HepG2 (cell line): ENCODE results near the gene SRD5A3. TPM values are rescaled to one million over a fixed set of nuclear protein-coding genes. Genes with fewer than 3 reads are reported as not detected.

ENCODE experiments used
- BHLHE40 ChIP-seq: IDR thresholded peaks from 2 replicates; pipeline ENCODE4 v1.6.1; 2011; ENCODE audit warnings: low read length, improper control_type of control experiment
- KAT2B ChIP-seq: fragments of 150-350 bp; IDR thresholded peaks from 2 replicates; pipeline ENCODE4 v1.6.1; 2014; ENCODE audit warnings: low read depth, low read length, borderline replicate concordance
- SP5 ChIP-seq: IDR thresholded peaks from 2 replicates; pipeline ENCODE4 v1.6.1; 2016; ENCODE audit warnings: low read depth, borderline replicate concordance
- TBP ChIP-seq: sonication (generic); formaldehyde crosslinking; IDR thresholded peaks from 2 replicates; pipeline ENCODE4 v1.5.0; 2020; ENCODE audit warnings: missing genetic modification reagents
- ZNF317 ChIP-seq: sonication (generic); formaldehyde crosslinking; IDR thresholded peaks from 2 replicates; pipeline ENCODE4 v1.5.0; 2020; ENCODE audit warnings: mild to moderate bottlenecking, missing genetic modification reagents
- ZNF33B ChIP-seq: sonication (generic); formaldehyde crosslinking; IDR thresholded peaks from 2 replicates; pipeline ENCODE4 v1.5.1; 2020; ENCODE audit warnings: mild to moderate bottlenecking, missing genetic modification reagents
- ZNF432 ChIP-seq: sonication (generic); formaldehyde crosslinking; IDR thresholded peaks from 2 replicates; pipeline ENCODE4 v1.5.0; 2020; ENCODE audit warnings: missing genetic modification reagents, mild to moderate bottlenecking, borderline replicate concordance
- ZNF501 ChIP-seq: sonication (generic); formaldehyde crosslinking; IDR thresholded peaks from 2 replicates; pipeline ENCODE4 v1.5.1; 2020; ENCODE audit warnings: mild to moderate bottlenecking, moderate library complexity, missing genetic modification reagents
- polyA plus RNA-seq, 8 experiments: library from polyadenylated mRNA; depleted of rRNA in 3 of 8; stranded (reverse) in 7 of 8; unstranded in 1 of 8; fragments of >200 nt; fragmentation: Illumina TruSeq in 4 of 8; extraction: Trizol in 4 of 8; gene quantifications; 2 replicates each; pipeline versions ENCODE4 v1.2.1 to v1.2.3, GENCODE V29; 2011 to 2016; ENCODE audit warnings: low read depth in 4 of 8, missing spikeins in 1 of 8, mixed read lengths in 1 of 8; ENCODE audit not compliant: insufficient read depth in 1 of 8
- total RNA-seq, 5 experiments: library from RNA; depleted of rRNA; stranded (reverse); fragments of >200 nt; fragmentation: Illumina TruSeq; extraction: Trizol; gene quantifications; 2 replicates each; pipeline ENCODE4 v1.2.3, GENCODE V29; 2016; ENCODE audit warnings: low read depth in 1 of 5
- TF ChIP-seq, protein P1 (sequence below): sonication (generic); formaldehyde crosslinking; IDR thresholded peaks from 2 replicates; pipeline ENCODE4 v1.5.0; 2020; ENCODE audit warnings: missing genetic modification reagents
- TF ChIP-seq, protein P2 (sequence below): sonication (generic); formaldehyde crosslinking; IDR thresholded peaks from 2 replicates; pipeline ENCODE4 v1.4.0; 2020; ENCODE audit warnings: missing genetic modification reagents
- TF ChIP-seq, protein P3 (sequence below): sonication (generic); formaldehyde crosslinking; IDR thresholded peaks from 2 replicates; pipeline ENCODE4 v1.4.0; 2020; ENCODE audit warnings: missing genetic modification reagents, mild to moderate bottlenecking, borderline replicate concordance
- TF ChIP-seq, protein P4 (sequence below): sonication (generic); formaldehyde crosslinking; conservative IDR thresholded peaks from 2 replicates; pipeline ENCODE4 v1.8.1; 2023; ENCODE audit warnings: missing genetic modification reagents
- TF ChIP-seq, protein P5 (sequence below): IDR thresholded peaks from 2 replicates; pipeline ENCODE4 v1.6.1; 2018; ENCODE audit warnings: missing genetic modification reagents
- TF ChIP-seq, protein P6 (sequence below): sonication (generic); formaldehyde crosslinking; IDR thresholded peaks from 2 replicates; pipeline ENCODE4 v1.9.0; 2021; ENCODE audit warnings: missing genetic modification reagents, borderline replicate concordance
- TF ChIP-seq, protein P7 (sequence below): sonication (generic); formaldehyde crosslinking; IDR thresholded peaks from 2 replicates; pipeline ENCODE4; 2020; ENCODE audit warnings: missing genetic modification reagents, mild to moderate bottlenecking, borderline replicate concordance

The SRD5A3 gene
- total and polyA plus RNA-seq, 2 of the 13 experiments (the other 11 are each of a cell fraction or from before 2014, with no cell fraction given): 12.4 to 18.4 TPM

DNA sequence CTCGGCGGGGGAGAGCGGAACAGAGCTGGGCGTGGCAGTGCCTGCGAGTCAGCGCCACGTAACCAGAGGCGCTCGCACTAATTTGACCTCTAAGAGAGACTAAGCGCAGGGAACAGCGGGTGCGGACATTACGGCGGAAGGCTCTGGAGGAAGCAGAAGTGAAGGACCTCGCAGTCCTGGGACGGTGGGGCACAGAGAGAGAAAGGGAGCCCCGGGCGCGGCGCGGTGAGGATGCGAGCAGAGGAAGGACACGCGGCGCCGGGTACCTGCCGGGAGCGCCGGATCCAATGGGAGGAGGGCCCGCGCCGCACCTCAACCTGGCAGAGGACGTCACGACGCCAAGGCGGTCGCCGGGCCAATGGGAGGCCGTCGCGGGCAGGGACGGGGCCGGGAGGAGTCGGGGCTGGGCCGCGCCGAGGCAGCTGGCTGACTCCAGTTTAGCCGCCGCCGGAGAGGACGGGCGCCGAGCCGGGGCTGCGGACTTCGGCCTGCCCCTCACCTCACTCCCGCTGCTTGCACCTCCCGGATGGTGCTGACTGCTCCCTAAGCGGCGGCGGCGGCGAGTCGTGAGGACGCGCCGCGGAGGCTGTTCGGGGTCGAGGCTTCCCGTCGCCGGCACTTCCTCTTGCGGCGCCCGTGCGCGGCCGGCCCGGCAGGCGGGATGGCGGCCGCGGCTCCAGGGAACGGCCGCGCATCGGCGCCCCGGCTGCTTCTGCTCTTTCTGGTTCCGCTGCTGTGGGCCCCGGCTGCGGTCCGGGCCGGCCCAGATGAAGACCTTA, 49.7 kb downstream of the SRD5A3 start, which contains the start of gene TMEM165 (continued):
- TF ChIP-seq, protein P1, sequence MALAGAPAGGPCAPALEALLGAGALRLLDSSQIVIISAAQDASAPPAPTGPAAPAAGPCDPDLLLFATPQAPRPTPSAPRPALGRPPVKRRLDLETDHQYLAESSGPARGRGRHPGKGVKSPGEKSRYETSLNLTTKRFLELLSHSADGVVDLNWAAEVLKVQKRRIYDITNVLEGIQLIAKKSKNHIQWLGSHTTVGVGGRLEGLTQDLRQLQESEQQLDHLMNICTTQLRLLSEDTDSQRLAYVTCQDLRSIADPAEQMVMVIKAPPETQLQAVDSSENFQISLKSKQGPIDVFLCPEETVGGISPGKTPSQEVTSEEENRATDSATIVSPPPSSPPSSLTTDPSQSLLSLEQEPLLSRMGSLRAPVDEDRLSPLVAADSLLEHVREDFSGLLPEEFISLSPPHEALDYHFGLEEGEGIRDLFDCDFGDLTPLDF: no peak; the same call in 1 of the 2 replicates
- TF ChIP-seq KAT2B (no peak), ZNF33B (CRISPR knock-in tag) (no peak), ZNF501 (CRISPR knock-in tag) (peak; percentile 60), BHLHE40 (no peak), ZNF432 (CRISPR knock-in tag) (no peak), TBP (CRISPR knock-in tag) (no peak), ZNF317 (CRISPR knock-in tag) (peak; percentile 89), SP5 (CRISPR knock-in tag) (peak; percentile 41; the same call in 1 of the 2 replicates)
- TF ChIP-seq, protein P2, sequence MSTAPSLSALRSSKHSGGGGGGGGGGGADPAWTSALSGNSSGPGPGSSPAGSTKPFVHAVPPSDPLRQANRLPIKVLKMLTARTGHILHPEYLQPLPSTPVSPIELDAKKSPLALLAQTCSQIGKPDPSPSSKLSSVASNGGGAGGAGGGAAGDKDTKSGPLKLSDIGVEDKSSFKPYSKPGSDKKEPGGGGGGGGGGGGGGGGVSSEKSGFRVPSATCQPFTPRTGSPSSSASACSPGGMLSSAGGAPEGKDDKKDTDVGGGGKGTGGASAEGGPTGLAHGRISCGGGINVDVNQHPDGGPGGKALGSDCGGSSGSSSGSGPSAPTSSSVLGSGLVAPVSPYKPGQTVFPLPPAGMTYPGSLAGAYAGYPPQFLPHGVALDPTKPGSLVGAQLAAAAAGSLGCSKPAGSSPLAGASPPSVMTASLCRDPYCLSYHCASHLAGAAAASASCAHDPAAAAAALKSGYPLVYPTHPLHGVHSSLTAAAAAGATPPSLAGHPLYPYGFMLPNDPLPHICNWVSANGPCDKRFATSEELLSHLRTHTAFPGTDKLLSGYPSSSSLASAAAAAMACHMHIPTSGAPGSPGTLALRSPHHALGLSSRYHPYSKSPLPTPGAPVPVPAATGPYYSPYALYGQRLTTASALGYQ (CRISPR knock-in tag): no peak
- TF ChIP-seq, protein P3, sequence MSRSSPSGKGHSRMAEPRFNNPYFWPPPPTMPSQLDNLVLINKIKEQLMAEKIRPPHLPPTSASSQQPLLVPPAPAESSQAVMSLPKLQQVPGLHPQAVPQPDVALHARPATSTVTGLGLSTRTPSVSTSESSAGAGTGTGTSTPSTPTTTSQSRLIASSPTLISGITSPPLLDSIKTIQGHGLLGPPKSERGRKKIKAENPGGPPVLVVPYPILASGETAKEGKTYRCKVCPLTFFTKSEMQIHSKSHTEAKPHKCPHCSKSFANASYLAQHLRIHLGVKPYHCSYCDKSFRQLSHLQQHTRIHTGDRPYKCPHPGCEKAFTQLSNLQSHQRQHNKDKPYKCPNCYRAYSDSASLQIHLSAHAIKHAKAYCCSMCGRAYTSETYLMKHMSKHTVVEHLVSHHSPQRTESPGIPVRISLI: no peak
- TF ChIP-seq, protein P4, sequence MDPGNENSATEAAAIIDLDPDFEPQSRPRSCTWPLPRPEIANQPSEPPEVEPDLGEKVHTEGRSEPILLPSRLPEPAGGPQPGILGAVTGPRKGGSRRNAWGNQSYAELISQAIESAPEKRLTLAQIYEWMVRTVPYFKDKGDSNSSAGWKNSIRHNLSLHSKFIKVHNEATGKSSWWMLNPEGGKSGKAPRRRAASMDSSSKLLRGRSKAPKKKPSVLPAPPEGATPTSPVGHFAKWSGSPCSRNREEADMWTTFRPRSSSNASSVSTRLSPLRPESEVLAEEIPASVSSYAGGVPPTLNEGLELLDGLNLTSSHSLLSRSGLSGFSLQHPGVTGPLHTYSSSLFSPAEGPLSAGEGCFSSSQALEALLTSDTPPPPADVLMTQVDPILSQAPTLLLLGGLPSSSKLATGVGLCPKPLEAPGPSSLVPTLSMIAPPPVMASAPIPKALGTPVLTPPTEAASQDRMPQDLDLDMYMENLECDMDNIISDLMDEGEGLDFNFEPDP (CRISPR knock-in tag): no peak
- TF ChIP-seq, protein P5, sequence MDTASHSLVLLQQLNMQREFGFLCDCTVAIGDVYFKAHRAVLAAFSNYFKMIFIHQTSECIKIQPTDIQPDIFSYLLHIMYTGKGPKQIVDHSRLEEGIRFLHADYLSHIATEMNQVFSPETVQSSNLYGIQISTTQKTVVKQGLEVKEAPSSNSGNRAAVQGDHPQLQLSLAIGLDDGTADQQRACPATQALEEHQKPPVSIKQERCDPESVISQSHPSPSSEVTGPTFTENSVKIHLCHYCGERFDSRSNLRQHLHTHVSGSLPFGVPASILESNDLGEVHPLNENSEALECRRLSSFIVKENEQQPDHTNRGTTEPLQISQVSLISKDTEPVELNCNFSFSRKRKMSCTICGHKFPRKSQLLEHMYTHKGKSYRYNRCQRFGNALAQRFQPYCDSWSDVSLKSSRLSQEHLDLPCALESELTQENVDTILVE (CRISPR knock-in tag): no peak
- TF ChIP-seq, protein P6, sequence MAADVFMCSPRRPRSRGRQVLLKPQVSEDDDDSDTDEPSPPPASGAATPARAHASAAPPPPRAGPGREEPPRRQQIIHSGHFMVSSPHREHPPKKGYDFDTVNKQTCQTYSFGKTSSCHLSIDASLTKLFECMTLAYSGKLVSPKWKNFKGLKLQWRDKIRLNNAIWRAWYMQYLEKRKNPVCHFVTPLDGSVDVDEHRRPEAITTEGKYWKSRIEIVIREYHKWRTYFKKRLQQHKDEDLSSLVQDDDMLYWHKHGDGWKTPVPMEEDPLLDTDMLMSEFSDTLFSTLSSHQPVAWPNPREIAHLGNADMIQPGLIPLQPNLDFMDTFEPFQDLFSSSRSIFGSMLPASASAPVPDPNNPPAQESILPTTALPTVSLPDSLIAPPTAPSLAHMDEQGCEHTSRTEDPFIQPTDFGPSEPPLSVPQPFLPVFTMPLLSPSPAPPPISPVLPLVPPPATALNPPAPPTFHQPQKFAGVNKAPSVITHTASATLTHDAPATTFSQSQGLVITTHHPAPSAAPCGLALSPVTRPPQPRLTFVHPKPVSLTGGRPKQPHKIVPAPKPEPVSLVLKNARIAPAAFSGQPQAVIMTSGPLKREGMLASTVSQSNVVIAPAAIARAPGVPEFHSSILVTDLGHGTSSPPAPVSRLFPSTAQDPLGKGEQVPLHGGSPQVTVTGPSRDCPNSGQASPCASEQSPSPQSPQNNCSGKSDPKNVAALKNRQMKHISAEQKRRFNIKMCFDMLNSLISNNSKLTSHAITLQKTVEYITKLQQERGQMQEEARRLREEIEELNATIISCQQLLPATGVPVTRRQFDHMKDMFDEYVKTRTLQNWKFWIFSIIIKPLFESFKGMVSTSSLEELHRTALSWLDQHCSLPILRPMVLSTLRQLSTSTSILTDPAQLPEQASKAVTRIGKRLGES (CRISPR knock-in tag): no peak
- TF ChIP-seq, protein P7, sequence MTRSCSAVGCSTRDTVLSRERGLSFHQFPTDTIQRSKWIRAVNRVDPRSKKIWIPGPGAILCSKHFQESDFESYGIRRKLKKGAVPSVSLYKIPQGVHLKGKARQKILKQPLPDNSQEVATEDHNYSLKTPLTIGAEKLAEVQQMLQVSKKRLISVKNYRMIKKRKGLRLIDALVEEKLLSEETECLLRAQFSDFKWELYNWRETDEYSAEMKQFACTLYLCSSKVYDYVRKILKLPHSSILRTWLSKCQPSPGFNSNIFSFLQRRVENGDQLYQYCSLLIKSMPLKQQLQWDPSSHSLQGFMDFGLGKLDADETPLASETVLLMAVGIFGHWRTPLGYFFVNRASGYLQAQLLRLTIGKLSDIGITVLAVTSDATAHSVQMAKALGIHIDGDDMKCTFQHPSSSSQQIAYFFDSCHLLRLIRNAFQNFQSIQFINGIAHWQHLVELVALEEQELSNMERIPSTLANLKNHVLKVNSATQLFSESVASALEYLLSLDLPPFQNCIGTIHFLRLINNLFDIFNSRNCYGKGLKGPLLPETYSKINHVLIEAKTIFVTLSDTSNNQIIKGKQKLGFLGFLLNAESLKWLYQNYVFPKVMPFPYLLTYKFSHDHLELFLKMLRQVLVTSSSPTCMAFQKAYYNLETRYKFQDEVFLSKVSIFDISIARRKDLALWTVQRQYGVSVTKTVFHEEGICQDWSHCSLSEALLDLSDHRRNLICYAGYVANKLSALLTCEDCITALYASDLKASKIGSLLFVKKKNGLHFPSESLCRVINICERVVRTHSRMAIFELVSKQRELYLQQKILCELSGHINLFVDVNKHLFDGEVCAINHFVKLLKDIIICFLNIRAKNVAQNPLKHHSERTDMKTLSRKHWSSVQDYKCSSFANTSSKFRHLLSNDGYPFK (CRISPR knock-in tag): peak; percentile 67; the same call in 1 of the 2 replicates
